ENCODE results near the gene PLAA. TPM values are rescaled to one million over a fixed set of nuclear protein-coding genes. Genes with fewer than 3 reads are reported as not detected.

The PLAA gene
- total RNA-seq, 1 experiment from 2014 or later: 13.3 TPM

GRCh38 chr9:26891726-26892125 is 55.3 kb downstream of the PLAA start:
- POLR2A ChIA-PET: no interaction called here
- H3K36me3 ChIP-seq (ENCODE audit: control insufficient read depth, insufficient read depth, low read length): peaks cover 2% of the 10 kb centered on the region; the same call in 1 of the 2 replicates
- no TSS peak for BruUV-seq (replicated peaks)
- TF ChIP-seq POLR2AphosphoS5 (IDR thresholded peaks at IDR 0.05; ENCODE audit: low read depth, low read length) (no peak), SIN3A (IDR thresholded peaks at IDR 0.05; ENCODE audit: borderline replicate concordance, insufficient read depth, low read depth, low read length) (no peak), CTCF (IDR thresholded peaks at IDR 0.05) (no peak), TCF7L2 (IDR thresholded peaks at IDR 0.05; ENCODE audit: low read depth, low read length) (no peak), REST (IDR thresholded peaks at IDR 0.05; ENCODE audit: insufficient read depth in 1 of 2, low read depth in 2 of 2, low read length in 1 of 2) (no peak)
- no peak for DNase-seq (ENCODE audit: low read depth, low spot score)
- in situ Hi-C loops (cut with HindIII; ENCODE audit: low pct_unique_long_range_greater_than_20kb, low sequenced_read_pairs) (no loop called here), intact Hi-C loops (cut with micrococcal nuclease; ENCODE audit: unreplicated experiment) (no loop called here)
- H3K4me3 ChIP-seq (ENCODE audit: low read depth in 2 of 2, low read length in 2 of 2): peak overlapping the region; percentile 64 to 75
- H3K27ac ChIP-seq (ENCODE audit: low read length): peak overlapping the region; percentile 82
- no peaks in the 10 kb centered on the region for H3K9me3 ChIP-seq (ENCODE audit: control insufficient read depth, insufficient read depth, low read depth, low read length)
- ATAC-seq: no peak
- no peaks in the 10 kb centered on the region for H3K27me3 ChIP-seq (ENCODE audit: control insufficient read depth, insufficient read depth, low read length)
- H3K4me1 ChIP-seq (ENCODE audit: control insufficient read depth, insufficient read depth, low read length): no peaks in the 10 kb centered on the region
- CTCF ChIA-PET: interaction anchor here (0.7 kb wide), 1 partner anchor 139 kb away, joined by 5 read pairs; no protein-coding TSS in a partner anchor

GRCh38 chr9:26888271-26888670 is 58.8 kb downstream of the PLAA start:
- no peak for TF ChIP-seq CTCF (IDR thresholded peaks at IDR 0.05)
- no peaks in the 10 kb centered on the region for H3K9me3 ChIP-seq (ENCODE audit: control insufficient read depth, insufficient read depth, low read depth, low read length)
- CTCF ChIA-PET: no interaction called here
- H3K27ac ChIP-seq (ENCODE audit: low read length): no peak overlapping the region
- intact Hi-C loops (cut with micrococcal nuclease; ENCODE audit: unreplicated experiment): no loop called here
- ATAC-seq (no peak), DNase-seq (ENCODE audit: low read depth, low spot score) (no peak)
- H3K4me3 ChIP-seq (ENCODE audit: low read depth in 2 of 2, low read length in 2 of 2): no peak overlapping the region
- peaks cover 2% of the 10 kb centered on the region; the same call in 1 of the 2 replicates for H3K36me3 ChIP-seq (ENCODE audit: control insufficient read depth, insufficient read depth, low read length)
- POLR2A ChIA-PET: no interaction called here
- no peaks in the 10 kb centered on the region for H3K4me1 ChIP-seq (ENCODE audit: control insufficient read depth, insufficient read depth, low read length)
- no TSS peak for BruUV-seq (replicated peaks)
- no peaks in the 10 kb centered on the region for H3K27me3 ChIP-seq (ENCODE audit: control insufficient read depth, insufficient read depth, low read length)
- in situ Hi-C loops (cut with HindIII; ENCODE audit: low pct_unique_long_range_greater_than_20kb, low sequenced_read_pairs): no loop called here

GRCh38 chr9:26882154-26882553 is 64.9 kb downstream of the PLAA start:
- in situ Hi-C loops (cut with HindIII; ENCODE audit: low pct_unique_long_range_greater_than_20kb, low sequenced_read_pairs): no loop called here
- TF ChIP-seq REST (IDR thresholded peaks at IDR 0.05; ENCODE audit: insufficient read depth in 1 of 2, low read depth in 2 of 2, low read length in 1 of 2): no peak
- no peak for TF ChIP-seq TCF7L2 (IDR thresholded peaks at IDR 0.05; ENCODE audit: low read depth, low read length)
- TF ChIP-seq CTCF (IDR thresholded peaks at IDR 0.05): no peak
- TF ChIP-seq POLR2AphosphoS5 (IDR thresholded peaks at IDR 0.05; ENCODE audit: low read depth, low read length): no peak
- TF ChIP-seq SIN3A (IDR thresholded peaks at IDR 0.05; ENCODE audit: borderline replicate concordance, insufficient read depth, low read depth, low read length): no peak
- Histone ChIP-seq H3K9me3 (ENCODE audit: control insufficient read depth, insufficient read depth, low read depth, low read length) (no peaks in the 10 kb centered on the region), H3K4me1 (ENCODE audit: control insufficient read depth, insufficient read depth, low read length) (no peaks in the 10 kb centered on the region), H3K36me3 (ENCODE audit: control insufficient read depth, insufficient read depth, low read length) (no peaks in the 10 kb centered on the region), H3K27ac (ENCODE audit: low read length) (no peak overlapping the region), H3K27me3 (ENCODE audit: control insufficient read depth, insufficient read depth, low read length) (no peaks in the 10 kb centered on the region), H3K4me3 (ENCODE audit: low read depth in 2 of 2, low read length in 2 of 2) (no peak overlapping the region)
- ChIA-PET POLR2A (no interaction called here), CTCF (no interaction called here)
- ATAC-seq: no peak
- DNase-seq (ENCODE audit: low read depth, low spot score): no peak
- BruUV-seq (replicated peaks): no TSS peak
- intact Hi-C loops (cut with micrococcal nuclease; ENCODE audit: unreplicated experiment): no loop called here

All from Panc1 (cell line).